ENCODE measurements around the gene CENPE.

Gene CENPE

DNA sequence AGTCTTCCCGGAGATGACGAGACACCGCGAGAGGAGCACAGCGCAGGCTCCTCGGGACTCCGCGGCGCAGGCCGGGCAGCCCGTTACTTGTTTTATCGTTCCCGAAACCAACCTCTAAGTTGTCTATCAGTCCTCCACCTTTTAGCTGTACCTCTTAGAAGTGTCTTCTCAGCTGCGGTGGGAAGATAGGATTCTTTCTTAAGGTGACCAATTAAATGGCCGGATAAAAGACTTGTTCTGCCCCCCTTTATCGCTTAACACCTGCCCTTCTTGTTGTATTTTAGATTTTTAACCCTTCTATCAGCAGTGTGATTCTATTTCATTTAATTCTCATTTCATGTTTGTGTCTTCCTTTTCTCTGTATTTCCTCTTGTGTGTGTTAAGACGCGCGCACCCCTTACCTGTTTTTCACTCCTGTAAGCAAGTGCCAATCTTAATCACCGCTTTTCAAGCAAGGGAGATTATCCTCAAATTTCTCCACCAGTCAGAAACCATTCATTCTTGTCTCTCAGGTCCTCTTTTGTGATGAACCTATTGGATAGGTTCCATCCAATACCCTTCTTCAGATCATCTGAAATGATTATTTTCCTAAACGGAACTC is 121.3 kb downstream of the CENPE start, which contains the start of gene SLC9B2:
Gene SLC9B2 (minus strand): TSS at position 15 of the 601 bp plus-strand sequence. CDS start 9,211 bp downstream, outside the sequence.
- DNase-seq (ENCODE audit: low spot score) = no peak

DNA sequence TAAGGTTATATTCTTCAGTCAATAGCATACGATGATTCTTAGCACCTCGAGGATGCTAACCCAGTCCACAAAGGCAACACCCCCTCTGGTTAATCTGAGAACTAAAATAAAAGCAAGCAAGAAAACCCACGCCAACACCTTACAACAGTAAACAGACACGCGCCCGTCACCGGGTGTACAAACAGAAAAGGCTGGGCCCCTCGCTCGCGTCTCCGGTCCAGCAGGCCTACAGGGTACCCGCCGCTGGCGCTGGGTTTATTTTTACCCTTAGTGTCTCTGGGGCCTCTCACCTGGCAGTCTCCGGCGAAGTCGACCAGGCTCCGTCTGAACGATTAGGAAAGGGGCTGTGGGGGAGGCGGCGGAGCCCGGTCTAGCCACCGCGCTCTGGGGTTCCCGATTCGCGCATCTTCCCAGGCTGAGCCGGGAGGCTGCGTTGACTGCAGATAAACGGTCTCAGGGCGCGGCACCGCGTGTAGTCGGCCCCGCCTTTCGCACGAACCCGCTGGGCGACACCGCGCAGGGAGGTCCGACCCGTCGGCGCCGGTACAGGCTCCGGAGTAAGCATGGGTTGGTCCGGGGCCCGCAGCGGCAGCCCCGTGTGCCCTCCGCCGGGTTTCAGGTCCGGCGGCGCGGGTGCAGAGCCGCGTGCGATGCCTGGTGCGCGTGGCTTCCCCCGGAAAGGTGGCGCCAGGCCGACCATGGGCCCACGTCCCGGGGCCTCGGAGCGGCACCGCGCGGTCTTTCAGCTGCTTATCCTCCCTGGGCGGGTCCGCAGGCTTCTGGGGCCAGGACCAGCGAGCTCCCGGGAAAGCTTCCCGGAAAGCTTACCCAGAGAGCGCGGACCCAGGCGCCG is 122.0 kb downstream of the CENPE start:
- peak; percentile 74 for DNase-seq (ENCODE audit: low spot score)

DNA sequence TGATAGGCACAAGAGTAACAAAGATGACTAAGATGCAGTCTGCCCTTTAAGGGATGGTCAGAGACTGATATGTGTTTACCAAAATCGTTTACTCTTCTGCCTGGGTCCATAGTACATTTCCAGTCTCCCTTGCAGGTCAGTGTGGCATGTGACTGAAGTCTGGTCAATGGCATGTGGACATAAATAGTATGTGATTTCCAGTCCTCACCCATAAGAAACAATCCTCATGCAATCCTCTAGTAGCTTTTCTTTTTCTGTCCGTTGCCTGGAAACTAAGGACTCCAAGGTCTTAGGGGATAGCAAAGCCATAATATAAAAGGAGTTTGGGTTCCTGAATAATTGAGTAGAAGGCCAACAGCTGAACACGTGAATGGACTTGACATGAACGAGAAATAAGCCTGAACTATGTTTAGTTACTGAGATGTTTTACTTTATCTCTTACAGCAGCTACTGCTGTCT is 122.7 kb downstream of the CENPE start:
- no peak for DNase-seq (ENCODE audit: low spot score)

GRCh38 chr4:103074744-103075434 is 123.3 kb downstream of the CENPE start:
- no peak for DNase-seq (ENCODE audit: low spot score)

DNA sequence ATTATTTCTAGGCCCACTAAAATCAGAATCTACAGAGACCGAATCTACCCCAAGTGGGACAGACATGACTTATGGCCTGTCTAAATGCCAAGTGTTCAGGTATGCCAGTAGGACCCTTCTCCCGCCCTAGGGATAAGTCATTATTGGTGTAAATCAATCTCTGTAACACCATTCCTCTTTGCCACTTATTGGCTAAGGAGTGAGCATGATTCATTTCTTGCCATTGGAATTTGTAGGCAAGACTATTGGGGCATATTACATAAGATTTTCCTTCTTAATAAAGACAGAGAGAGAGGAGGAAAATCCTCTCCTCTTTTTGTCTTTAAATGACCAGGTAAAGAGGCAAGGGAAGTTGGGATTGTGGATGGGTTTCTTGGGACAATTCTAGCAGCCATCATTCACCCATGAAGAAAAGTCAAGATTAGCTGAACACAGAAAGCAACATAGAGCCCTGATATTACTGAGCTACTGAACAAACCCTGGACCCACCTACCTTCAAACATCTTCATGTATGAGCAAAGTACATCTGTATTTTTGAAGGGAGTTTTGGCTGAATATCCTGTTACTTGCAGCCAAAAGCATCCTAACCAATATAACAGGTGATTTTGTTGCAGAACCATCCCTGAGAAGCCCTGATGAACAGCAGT is 124.2 kb downstream of the CENPE start:
- no peak for DNase-seq (ENCODE audit: low spot score)

DNA sequence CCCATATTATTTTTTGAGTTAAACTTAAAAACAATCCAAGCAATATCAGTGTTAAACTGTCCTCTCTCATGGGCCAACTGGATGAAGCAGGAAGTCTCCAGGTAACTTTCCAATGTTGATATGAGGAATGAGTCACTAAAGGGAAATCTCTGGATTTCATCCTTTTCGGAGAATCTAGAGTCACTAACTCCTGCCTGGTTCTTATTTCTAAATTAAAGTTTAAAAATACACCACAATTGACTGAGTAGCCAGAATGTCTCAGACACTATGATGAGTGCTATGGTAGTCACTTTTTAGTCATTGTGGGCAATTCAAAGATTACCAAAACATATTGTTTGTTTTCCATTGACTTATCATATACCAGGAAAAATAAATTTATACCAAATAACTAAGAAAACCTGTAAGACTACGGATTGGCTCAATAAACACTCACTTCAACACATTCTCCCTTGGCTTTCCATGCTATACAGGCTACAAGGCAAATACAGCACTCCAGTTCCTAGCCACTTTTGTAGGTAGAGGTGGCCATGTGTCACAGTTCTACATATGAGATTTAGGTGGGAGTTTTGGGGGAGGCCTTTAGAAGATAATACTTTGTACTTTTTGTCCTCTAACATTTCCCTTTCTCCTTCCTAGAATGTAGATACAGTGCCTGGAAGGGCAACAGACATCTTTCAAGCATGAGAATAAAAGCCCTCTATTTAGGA is 130.1 kb downstream of the CENPE start:
- no peak for DNase-seq (ENCODE audit: low spot score)

- DNase-seq (ENCODE audit: low spot score) = no peak
Observed at GRCh38 chr4:103060453-103061148, 137.5 kb downstream of the CENPE start.
